ENCODE measurements around the gene C11orf91.
A peak's percentile ranks its signal among the peaks of the same experiment; 100 is the strongest.
"Not testable (repeated sequence)": the region's sequence is repeated elsewhere in the genome, so short reads cannot be mapped to it uniquely, and the experiment has no call there.

C11orf91 gene

GRCh38 chr11:33700502-33701271 lies at the start of gene C11orf91:
C11orf91 (minus strand) TSS chr11:33700826; CDS start chr11:33700740, 86 bp downstream.
- DNase-seq = peak; percentile 88

- no peak for DNase-seq
Observed at GRCh38 chr11:33747979-33748378, 47.4 kb upstream of the C11orf91 start.

- no peak for DNase-seq
Observed at GRCh38 chr11:33743291-33743690, 42.7 kb upstream of the C11orf91 start.

GRCh38 chr11:33742249-33742851 lies 41.7 kb upstream of the C11orf91 start:
- DNase-seq = peak; percentile 2

- no peak for DNase-seq
Observed at GRCh38 chr11:33741806-33742205, 41.2 kb upstream of the C11orf91 start.

- DNase-seq = no peak
Observed at GRCh38 chr11:33737362-33737821, 36.8 kb upstream of the C11orf91 start.

GRCh38 chr11:33736148-33736812 lies 35.7 kb upstream of the C11orf91 start, which contains the start of gene CD59:
CD59 (minus strand) TSS chr11:33736423; CDS start chr11:33722445, 13,978 bp downstream.
- peak; percentile 70 for DNase-seq

- peak; percentile 29 for DNase-seq
Observed at GRCh38 chr11:33735271-33736147, 34.9 kb upstream of the C11orf91 start.

GRCh38 chr11:33734441-33735270 lies 34.0 kb upstream of the C11orf91 start:
- DNase-seq = peak; percentile 17

- peak; percentile 17 for DNase-seq
Observed at GRCh38 chr11:33733980-33734379, 33.4 kb upstream of the C11orf91 start.

GRCh38 chr11:33731723-33732531 lies 31.3 kb upstream of the C11orf91 start:
- no peak for DNase-seq

- DNase-seq = no peak
Observed at GRCh38 chr11:33730716-33731115, 30.1 kb upstream of the C11orf91 start.

GRCh38 chr11:33729072-33729664 lies 28.5 kb upstream of the C11orf91 start:
- not testable (repeated sequence) for DNase-seq

- not testable (repeated sequence) for DNase-seq
Observed at GRCh38 chr11:33727539-33727938, 26.9 kb upstream of the C11orf91 start.

- DNase-seq = no peak
Observed at GRCh38 chr11:33725496-33725895, 24.9 kb upstream of the C11orf91 start.

- DNase-seq = no peak
Observed at GRCh38 chr11:33724644-33725035, 24.0 kb upstream of the C11orf91 start.

GRCh38 chr11:33723238-33723881 lies 22.7 kb upstream of the C11orf91 start:
- DNase-seq = no peak

GRCh38 chr11:33722590-33723234 lies 22.1 kb upstream of the C11orf91 start:
- no peak for DNase-seq

GRCh38 chr11:33721984-33722383 lies 21.4 kb upstream of the C11orf91 start:
- DNase-seq = no peak
